Spleen (tissue), 7 donors: ENCODE results near the gene SYCP2.

Source experiments
- POLR2A ChIP-seq, 3 donors: fragments of 450-650 bp; IDR thresholded peaks; one replicate each; pipeline ENCODE4 v1.5.1; 2017; ENCODE audit warnings: antibody characterized with exemption in 3 of 3, mild to moderate bottlenecking in 1 of 3
- POLR2AphosphoS5 ChIP-seq, 3 donors: sonication (generic); formaldehyde crosslinking; IDR thresholded peaks; one replicate each; pipeline ENCODE4 v1.5.1; 2017; ENCODE audit warnings: antibody characterized with exemption in 3 of 3
- TF ChIP-seq, protein P1 (sequence below), 11 experiments: fragments of 200-600 bp in 7 of 11; fragments of 450-650 bp in 4 of 11; sonication (generic) in 4 of 11; IDR thresholded peaks in 8 of 11; conservative IDR thresholded peaks in 3 of 11; 1 replicate in 7 of 11; 2 replicates in 4 of 11; pipeline versions ENCODE4 v1.4.0 to v1.8.0; 2016 to 2021; ENCODE audit warnings: antibody characterized with exemption in 11 of 11, inconsistent platforms in 4 of 11, mild to moderate bottlenecking in 1 of 11
- donor health status: DM: no; HTN: no; CAD: no; lungs with moderate emphysema.
- donor health status: DM: no; HTN: no; CAD: no.
- donor health status: DM: no; HTN: no; CAD: no.

DNA sequence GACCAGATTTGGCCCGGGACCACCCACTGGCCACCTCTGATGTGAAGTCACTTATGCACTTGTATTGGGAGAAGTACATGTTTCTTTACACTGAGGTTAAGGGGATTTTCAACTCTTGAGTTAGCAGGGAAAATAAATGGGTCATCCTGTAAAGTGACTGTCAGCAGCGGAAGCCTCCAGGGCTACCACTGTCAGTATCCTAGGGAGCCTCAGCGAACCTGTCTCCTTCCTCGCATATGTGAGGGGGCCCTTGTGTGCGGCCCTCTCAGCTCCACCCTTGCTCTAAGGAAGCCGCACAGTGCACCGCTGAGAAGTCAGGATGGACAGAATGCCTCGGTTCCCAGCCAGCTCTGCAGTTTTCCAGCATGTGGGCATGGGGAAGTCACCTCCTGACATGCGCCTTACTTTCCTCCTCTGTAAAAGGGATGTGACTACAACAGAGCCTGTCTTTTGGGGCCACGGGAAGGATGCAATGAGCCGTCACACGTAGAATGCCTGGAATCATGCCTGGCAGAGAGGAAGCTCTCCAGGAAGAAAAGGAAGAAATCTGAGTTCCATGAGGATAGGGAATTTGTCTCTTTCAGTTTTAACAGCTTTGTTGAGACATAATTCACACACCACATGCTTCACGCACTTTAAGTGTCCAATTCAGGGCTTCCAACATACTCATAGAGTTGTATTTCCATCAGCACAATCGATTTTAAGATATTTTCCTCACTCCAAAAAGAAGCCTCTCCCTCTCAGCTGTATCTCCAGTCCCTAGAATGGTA, 115.4 kb downstream of the SYCP2 start:
- TF ChIP-seq POLR2AphosphoS5 (IDR thresholded peaks at IDR 0.05) (no peak), POLR2A (IDR thresholded peaks at IDR 0.05) (no peak)
- TF ChIP-seq, protein P1, sequence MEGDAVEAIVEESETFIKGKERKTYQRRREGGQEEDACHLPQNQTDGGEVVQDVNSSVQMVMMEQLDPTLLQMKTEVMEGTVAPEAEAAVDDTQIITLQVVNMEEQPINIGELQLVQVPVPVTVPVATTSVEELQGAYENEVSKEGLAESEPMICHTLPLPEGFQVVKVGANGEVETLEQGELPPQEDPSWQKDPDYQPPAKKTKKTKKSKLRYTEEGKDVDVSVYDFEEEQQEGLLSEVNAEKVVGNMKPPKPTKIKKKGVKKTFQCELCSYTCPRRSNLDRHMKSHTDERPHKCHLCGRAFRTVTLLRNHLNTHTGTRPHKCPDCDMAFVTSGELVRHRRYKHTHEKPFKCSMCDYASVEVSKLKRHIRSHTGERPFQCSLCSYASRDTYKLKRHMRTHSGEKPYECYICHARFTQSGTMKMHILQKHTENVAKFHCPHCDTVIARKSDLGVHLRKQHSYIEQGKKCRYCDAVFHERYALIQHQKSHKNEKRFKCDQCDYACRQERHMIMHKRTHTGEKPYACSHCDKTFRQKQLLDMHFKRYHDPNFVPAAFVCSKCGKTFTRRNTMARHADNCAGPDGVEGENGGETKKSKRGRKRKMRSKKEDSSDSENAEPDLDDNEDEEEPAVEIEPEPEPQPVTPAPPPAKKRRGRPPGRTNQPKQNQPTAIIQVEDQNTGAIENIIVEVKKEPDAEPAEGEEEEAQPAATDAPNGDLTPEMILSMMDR (IDR thresholded peaks at IDR 0.05 in 8 of 11, conservative IDR thresholded peaks at IDR 0.05 in 3 of 11) = no peak
